GM23248 (cell line): ENCODE data around the gene PSMF1.

Experiments used
- EZH2 ChIP-seq: fragments of 200-600 bp; sonication (generic); IDR thresholded peaks from 2 replicates; pipeline ENCODE4 v1.6.1; 2018; ENCODE audit warnings: antibody characterized with exemption, mild to moderate bottlenecking; ENCODE audit not compliant: insufficient read depth, poor library complexity, severe bottlenecking
- EZH2phosphoT487 ChIP-seq: fragments of 200-600 bp; sonication (generic); IDR thresholded peaks from 2 replicates; pipeline ENCODE4 v1.6.1; 2018; ENCODE audit warnings: antibody characterized with exemption, moderate library complexity, mild to moderate bottlenecking, low read depth; ENCODE audit not compliant: insufficient read depth

- TF ChIP-seq EZH2 (no peak), EZH2phosphoT487 (no peak)
These were observed 9.4 kb downstream of the PSMF1 start for GRCh38 chr20:1127840-1128239.
